Neural progenitor cell (in vitro differentiated cells): ENCODE measurements around the gene PTGER4. TPM values are rescaled to one million over a fixed set of nuclear protein-coding genes. Genes with fewer than 3 reads are reported as not detected.

Source experiments
- DNase-seq: peaks from one replicate; pipeline ENCODE4 v3.0.0-alpha.2; 2016; ENCODE audit warnings: low spot score
- H2AFZ ChIP-seq: fragments of 200-600 bp; sonication (generic); replicated peaks from 2 replicates; pipeline ENCODE4 v1.6.1; 2016; ENCODE audit warnings: antibody characterized with exemption
- H3F3A ChIP-seq: fragments of 200-600 bp; sonication (generic); 2 replicates; pipeline ENCODE4 v1.6.1; 2016; ENCODE audit warnings: antibody characterized with exemption, low read depth
- H3K27ac ChIP-seq: fragments of 200-600 bp; sonication (generic); 2 replicates; pipeline ENCODE4 v1.5.1; 2016; ENCODE audit warnings: mild to moderate bottlenecking
- H3K27me3 ChIP-seq: fragments of 200-600 bp; sonication (generic); 2 replicates; pipeline ENCODE4 v1.6.1; 2016; ENCODE audit warnings: mild to moderate bottlenecking, moderate library complexity
- H3K36me3 ChIP-seq: fragments of 200-600 bp; sonication (generic); 2 replicates; pipeline ENCODE4 v1.5.1; 2016
- H3K4me1 ChIP-seq: fragments of 200-600 bp; sonication (generic); 2 replicates; pipeline ENCODE4 v1.6.1; 2016; ENCODE audit warnings: mixed run types
- H3K4me2 ChIP-seq: fragments of 200-600 bp; sonication (generic); 2 replicates; pipeline ENCODE4 v1.6.1; 2016
- H3K4me3 ChIP-seq: fragments of 200-600 bp; sonication (generic); 2 replicates; pipeline ENCODE4 v1.5.1; 2016
- H3K79me2 ChIP-seq: fragments of 200-600 bp; sonication (generic); 2 replicates; pipeline ENCODE4 v1.6.1; 2016; ENCODE audit warnings: low read depth
- H3K9ac ChIP-seq: fragments of 200-600 bp; sonication (generic); 2 replicates; pipeline ENCODE4 v1.6.1; 2016
- H3K9me3 ChIP-seq: fragments of 200-600 bp; sonication (generic); 2 replicates; pipeline ENCODE4 v1.5.1; 2016; ENCODE audit warnings: low read depth
- H4K20me1 ChIP-seq: fragments of 200-600 bp; sonication (generic); 2 replicates; pipeline ENCODE4 v1.6.1; 2016; ENCODE audit warnings: low read depth
- H3K27ac Mint-ChIP-seq: 3 replicates; pipeline ENCODE4 v1.8.0; 2021; ENCODE audit warnings: mixed read lengths
- H3K27me3 Mint-ChIP-seq: 2 replicates; pipeline ENCODE4 v1.8.0; 2022; ENCODE audit warnings: low read depth, mild to moderate bottlenecking, inconsistent platforms, moderate library complexity, mixed read lengths; ENCODE audit not compliant: insufficient read depth
- H3K36me3 Mint-ChIP-seq: 3 replicates; pipeline ENCODE4 v1.8.0; 2021; ENCODE audit warnings: mixed read lengths
- H3K4me1 Mint-ChIP-seq: 3 replicates; pipeline ENCODE4 v1.8.0; 2021; ENCODE audit warnings: mixed read lengths
- H3K4me3 Mint-ChIP-seq: 3 replicates; pipeline ENCODE4 v1.8.0; 2021; ENCODE audit warnings: mild to moderate bottlenecking, moderate library complexity, mixed read lengths
- H3K9me3 Mint-ChIP-seq: 3 replicates; pipeline ENCODE4 v1.8.0; 2020; ENCODE audit warnings: mixed read lengths
- CTCF ChIP-seq: fragments of 200-600 bp; sonication (generic); IDR thresholded peaks from 2 replicates; pipeline ENCODE4 v1.5.1; 2017; ENCODE audit warnings: antibody characterized with exemption, mild to moderate bottlenecking
- EZH2 ChIP-seq: fragments of 200-600 bp; sonication (generic); IDR thresholded peaks from 2 replicates; pipeline ENCODE4 v1.6.1; 2017; ENCODE audit warnings: antibody characterized with exemption, mild to moderate bottlenecking, moderate library complexity
- EZH2phosphoT487 ChIP-seq: fragments of 200-600 bp; sonication (generic); IDR thresholded peaks from 2 replicates; pipeline ENCODE4 v1.6.1; 2017; ENCODE audit warnings: antibody characterized with exemption
- total RNA-seq: library from RNA; depleted of rRNA; stranded (reverse); fragments of >200 nt; gene quantifications from 2 replicates; pipeline ENCODE4 v1.2.3, GENCODE V29; 2015; ENCODE audit warnings: low replicate concordance

PTGER4 gene
- total RNA-seq, 1 donor from 2014 or later = not detected

GRCh38 chr5:40678026-40678425, 1.7 kb upstream of the PTGER4 start:
- no peak overlapping the region for H3K9ac ChIP-seq
- H3K27ac ChIP-seq = no peak overlapping the region
- H3K4me2 ChIP-seq = no peak overlapping the region
- no peaks in the 10 kb centered on the region for H3K9me3 ChIP-seq
- no peaks in the 10 kb centered on the region for H3K9me3 Mint-ChIP-seq
- H3K36me3 Mint-ChIP-seq = no peaks in the 10 kb centered on the region
- H3F3A ChIP-seq = peaks cover 16% of the 10 kb centered on the region
- DNase-seq = no peak
- no peak overlapping the region for H3K4me3 ChIP-seq
- H3K4me3 Mint-ChIP-seq = no peak overlapping the region
- no peak overlapping the region for H3K27ac Mint-ChIP-seq
- peaks cover 21% of the 10 kb centered on the region for H4K20me1 ChIP-seq
- H3K36me3 ChIP-seq = no peaks in the 10 kb centered on the region
- TF ChIP-seq EZH2phosphoT487 (no peak), EZH2 (no peak), CTCF (no peak)
- H3K79me2 ChIP-seq = no peaks in the 10 kb centered on the region
- H3K27me3 Mint-ChIP-seq = peaks cover 34% of the 10 kb centered on the region
- peaks cover 36% of the 10 kb centered on the region for H3K4me1 Mint-ChIP-seq
- H3K27me3 ChIP-seq = peaks cover 58% of the 10 kb centered on the region
- no peak overlapping the region for H2AFZ ChIP-seq
- peaks cover 27% of the 10 kb centered on the region for H3K4me1 ChIP-seq

GRCh38 chr5:40678460-40679147, 1.1 kb upstream of the PTGER4 start:
- peaks cover 36% of the 10 kb centered on the region for H3K4me1 Mint-ChIP-seq

GRCh38 chr5:40679148-40679912, 385 bp upstream of the PTGER4 start:
- H3K4me3 Mint-ChIP-seq = peak overlapping the region; percentile 92
- Histone ChIP-seq H3K79me2 (no peaks in the 10 kb centered on the region), H3K4me1 (peaks cover 27% of the 10 kb centered on the region), H3K9me3 (no peaks in the 10 kb centered on the region), H3K27me3 (peaks cover 71% of the 10 kb centered on the region), H3F3A (peaks cover 16% of the 10 kb centered on the region), H3K4me2 (peak overlapping the region; percentile 94), H3K36me3 (no peaks in the 10 kb centered on the region), H3K4me3 (peak overlapping the region; percentile 68), H4K20me1 (peaks cover 21% of the 10 kb centered on the region), H3K27ac (no peak overlapping the region), H2AFZ (peak overlapping the region; percentile 94), H3K9ac (no peak overlapping the region)
- H3K27me3 Mint-ChIP-seq = peaks cover 35% of the 10 kb centered on the region
- no peaks in the 10 kb centered on the region for H3K36me3 Mint-ChIP-seq
- peak; percentile 91 for DNase-seq
- peaks cover 36% of the 10 kb centered on the region for H3K4me1 Mint-ChIP-seq
- no peak overlapping the region for H3K27ac Mint-ChIP-seq
- H3K9me3 Mint-ChIP-seq = no peaks in the 10 kb centered on the region
- TF ChIP-seq EZH2phosphoT487 (no peak), EZH2 (no peak), CTCF (no peak)

More at GRCh38 chr5:40678460-40679147, 1.1 kb upstream of the PTGER4 start:
- Mint-ChIP-seq H3K27ac (no peak overlapping the region), H3K36me3 (no peaks in the 10 kb centered on the region), H3K9me3 (no peaks in the 10 kb centered on the region), H3K27me3 (peaks cover 35% of the 10 kb centered on the region), H3K4me3 (peak overlapping the region; percentile 92)
- H3K9me3 ChIP-seq = no peaks in the 10 kb centered on the region
- TF ChIP-seq EZH2 (no peak), EZH2phosphoT487 (no peak), CTCF (no peak)
- DNase-seq = peak; percentile 79
- no peak overlapping the region for H3K9ac ChIP-seq
- H3F3A ChIP-seq = peaks cover 16% of the 10 kb centered on the region
- peaks cover 64% of the 10 kb centered on the region for H3K27me3 ChIP-seq
- peak overlapping the region; percentile 94 for H2AFZ ChIP-seq
- peaks cover 27% of the 10 kb centered on the region for H3K4me1 ChIP-seq
- no peaks in the 10 kb centered on the region for H3K36me3 ChIP-seq
- H3K4me3 ChIP-seq = peak overlapping the region; percentile 68
- no peak overlapping the region for H3K27ac ChIP-seq
- H4K20me1 ChIP-seq = peaks cover 21% of the 10 kb centered on the region
- H3K4me2 ChIP-seq = peak overlapping the region; percentile 94
- H3K79me2 ChIP-seq = no peaks in the 10 kb centered on the region
